Renal cortex interstitium (tissue), 11 donors: Measurements from ENCODE around the gene MIX23. TPM values are rescaled to one million over a fixed set of nuclear protein-coding genes. Genes with fewer than 3 reads are reported as not detected.

Source experiments
- DNase-seq, 11 donors: peaks; one replicate each; pipeline ENCODE4 v3.0.0-alpha.2; 2013; ENCODE audit warnings: low read depth in 9 of 11, low spot score in 4 of 11; ENCODE audit errors: extremely low read depth in 1 of 11
- polyA plus RNA-seq, 3 donors: library from polyadenylated mRNA; unstranded; fragments of 120-200 nt; gene quantifications; one replicate each; pipeline ENCODE4 v1.2.1, GENCODE V29; 2013; ENCODE audit not compliant: insufficient read length in 3 of 3

MIX23 gene
- polyA plus RNA-seq, 3 donors = 49.0 to 70.6 (median 54.0) TPM

DNA sequence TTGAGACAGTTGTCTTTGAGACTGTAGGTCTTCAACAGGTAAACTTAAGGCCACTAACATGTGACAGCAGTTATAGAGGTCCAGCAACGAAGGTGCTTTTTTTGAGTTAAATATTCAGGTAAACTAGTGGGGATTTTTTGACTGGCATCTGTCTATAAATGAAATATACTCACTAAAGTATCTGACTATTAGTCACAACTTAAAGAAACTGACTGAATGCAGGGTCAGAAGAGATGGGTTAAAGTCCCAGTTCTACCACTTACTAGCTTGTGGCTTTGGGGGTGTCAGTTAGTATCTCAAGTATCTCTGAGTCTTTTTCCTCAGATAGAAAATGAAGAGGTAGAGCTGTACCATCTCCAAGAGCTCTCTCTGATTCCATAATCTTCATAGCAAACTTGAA is 18.0 kb downstream of the MIX23 start:
- no peak for DNase-seq

DNA sequence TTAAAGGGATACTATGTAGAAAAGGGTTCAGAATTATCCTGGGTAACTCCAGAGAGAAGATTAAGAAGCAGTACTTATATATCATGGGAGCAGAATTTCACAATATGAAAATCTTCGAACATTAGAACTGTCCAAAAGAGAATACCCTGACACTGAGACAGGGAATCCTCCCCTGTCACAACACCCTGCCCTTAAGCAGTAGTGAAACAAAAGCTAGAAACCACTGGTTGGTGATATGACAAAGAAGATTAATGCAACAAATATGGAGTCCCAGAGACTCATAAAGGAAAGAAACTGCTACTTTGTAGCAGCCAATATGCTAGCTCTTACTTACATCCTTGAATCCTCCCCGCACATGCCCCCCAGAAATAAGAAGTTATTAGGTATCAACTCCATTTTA is 18.5 kb downstream of the MIX23 start:
- DNase-seq = no peak

DNA sequence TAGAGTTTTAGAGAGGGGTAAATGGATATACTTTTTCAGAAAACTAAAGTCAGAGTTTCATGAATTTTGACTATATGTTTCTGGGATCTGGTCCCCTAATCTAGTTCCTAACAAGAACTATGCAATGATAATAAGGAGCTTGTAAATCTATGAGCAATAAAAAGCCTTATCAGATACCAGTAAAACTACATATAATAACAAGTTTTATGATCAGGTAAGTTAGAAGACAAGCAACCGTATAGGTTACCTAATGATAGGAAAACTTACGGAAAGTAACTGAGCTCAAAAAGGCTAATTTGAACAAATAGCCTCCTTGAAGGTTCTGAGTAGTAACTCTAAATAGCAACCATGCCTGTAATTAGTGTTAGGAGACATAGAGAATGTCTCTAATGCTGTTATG is 21.0 kb downstream of the MIX23 start:
- no peak for DNase-seq

DNA sequence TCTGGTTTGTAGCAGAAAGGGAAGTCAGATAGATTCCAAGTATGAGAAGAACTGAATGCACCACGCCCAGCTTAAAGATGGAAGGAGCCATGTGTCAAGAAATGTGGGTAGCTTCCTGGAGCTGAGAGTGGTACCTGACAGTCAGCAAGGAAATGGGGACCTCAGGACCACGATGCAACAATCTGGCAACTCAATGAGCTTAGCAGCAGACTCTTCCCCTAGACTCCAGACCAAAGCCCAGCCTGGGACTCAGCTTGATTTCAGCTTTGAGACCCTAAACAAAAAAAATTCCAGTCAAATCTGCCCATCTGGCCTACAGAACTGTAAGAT is 24.4 kb downstream of the MIX23 start:
- no peak for DNase-seq

DNA sequence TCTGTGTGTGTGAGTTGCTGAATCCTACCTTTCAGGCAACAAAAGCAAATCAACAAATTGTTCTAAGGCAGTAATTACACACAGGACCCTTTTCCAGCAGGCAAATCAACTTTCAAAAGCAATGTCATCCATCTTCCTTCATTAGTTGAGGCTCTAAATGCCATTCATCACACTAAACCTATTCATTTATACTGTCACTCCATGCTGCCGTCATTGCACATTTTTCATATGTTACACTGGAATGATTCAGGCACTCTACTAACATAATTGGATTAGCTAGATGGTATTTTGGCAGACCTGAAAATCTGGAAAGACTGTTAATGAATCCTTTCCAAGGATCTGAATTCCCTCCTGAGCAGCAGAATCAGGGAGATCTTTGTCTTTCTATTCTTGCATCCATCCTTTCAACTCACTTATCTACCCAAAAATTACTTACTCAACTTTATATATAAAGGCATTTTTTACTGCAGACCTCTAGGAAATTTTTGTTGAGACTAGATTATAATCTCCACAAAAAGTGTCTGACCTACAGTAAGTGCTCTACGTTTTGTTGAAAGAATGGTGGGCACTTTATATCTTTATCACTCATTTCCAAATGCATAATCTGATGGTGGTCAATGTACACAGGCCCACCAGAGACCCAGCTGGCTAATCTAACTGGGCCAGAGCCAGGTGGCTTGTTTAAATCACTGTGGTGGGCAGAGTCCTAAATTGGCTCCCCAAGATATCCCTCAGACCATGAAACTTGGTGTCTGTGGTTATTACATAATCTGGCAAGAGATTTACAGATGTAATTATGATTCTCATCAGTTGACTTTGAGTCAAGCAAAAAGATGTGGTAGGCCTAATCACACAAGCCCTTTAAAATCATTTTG is 25.0 kb downstream of the MIX23 start:
- no peak for DNase-seq

DNA sequence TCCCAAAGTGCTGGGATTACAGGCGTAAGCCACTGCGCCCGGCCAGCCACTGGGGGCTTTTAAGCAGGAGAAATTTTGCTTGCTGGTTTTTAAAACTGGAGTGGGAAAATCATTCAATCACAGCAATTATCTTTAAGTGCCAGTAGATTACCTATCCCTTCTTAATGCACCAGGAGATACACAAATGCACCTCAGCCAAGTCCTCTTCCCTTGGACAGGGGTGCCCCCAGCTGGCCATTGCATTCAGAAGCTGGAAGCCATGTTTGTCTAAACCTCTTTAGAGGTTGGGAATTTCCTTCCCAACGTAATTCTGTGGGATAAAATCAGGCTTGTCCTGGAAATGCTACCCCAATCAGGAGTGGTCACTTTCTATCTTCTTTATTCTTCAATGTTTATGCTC is 26.6 kb downstream of the MIX23 start:
- DNase-seq = peak in 8 of 11 donors; percentile 2 to 31 (median 6)

DNA sequence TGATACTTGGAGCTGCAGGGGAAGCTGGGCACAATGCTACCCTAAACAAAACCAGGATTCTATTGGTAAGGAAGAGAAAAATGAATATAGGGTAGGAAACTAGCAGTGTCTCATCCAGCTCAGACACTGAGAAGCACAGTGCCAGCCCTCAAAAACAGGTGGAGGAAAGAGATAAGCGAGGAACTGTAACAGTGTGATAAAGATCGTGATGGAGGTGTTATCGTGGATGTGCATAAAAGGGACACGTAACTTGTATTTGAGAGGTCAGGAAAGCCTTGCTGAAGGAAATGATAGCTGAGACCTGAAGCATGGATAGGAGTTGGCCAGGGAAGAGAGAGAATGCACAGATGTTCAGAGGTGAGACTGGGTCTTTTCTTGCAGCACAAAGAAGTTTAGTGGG is 27.4 kb downstream of the MIX23 start:
- DNase-seq = no peak

DNA sequence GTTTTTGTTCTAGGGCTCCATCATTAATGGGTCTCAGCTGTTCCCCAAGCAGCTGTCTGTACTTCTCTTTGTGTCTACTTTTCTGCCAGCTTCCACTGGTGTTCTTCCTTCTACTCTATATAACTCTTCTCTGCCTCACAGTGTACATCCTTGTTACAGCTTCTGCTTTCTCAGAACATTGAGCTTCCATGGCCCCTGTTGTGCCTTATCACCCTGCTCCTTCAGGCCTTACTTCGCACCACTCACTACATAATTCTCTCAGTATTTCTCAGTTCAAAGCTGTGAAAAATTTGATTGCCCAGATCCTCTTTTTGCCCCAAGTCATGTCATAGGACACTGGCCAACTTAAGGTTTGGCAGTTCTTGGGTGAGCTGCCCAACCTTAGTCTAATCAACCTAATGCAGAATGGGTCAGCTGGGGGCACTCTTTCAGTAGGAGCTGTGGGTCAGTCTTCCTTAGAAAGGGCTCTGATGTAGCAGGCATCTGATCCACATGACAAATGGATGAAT is 29.1 kb downstream of the MIX23 start:
- DNase-seq = no peak

DNA sequence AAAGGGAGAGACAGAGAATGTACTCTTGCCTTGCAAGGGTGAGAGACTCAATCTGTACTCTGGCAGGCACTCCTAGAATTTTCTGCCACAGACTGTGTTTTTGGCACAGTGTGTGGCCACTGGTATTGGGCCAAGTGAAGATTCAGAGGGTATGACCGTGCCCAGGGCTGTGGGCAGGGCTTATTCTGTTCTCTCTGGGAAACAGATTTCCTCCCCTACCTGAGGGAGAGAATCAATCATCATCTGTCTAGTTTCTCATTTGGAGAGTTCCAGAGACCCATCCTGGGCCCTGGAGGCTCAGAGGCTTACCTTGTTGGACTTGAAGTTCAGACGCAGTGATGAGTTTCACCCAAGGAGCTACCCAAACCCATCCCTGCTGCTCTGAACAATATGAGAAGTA is 29.8 kb downstream of the MIX23 start:
- no peak for DNase-seq

DNA sequence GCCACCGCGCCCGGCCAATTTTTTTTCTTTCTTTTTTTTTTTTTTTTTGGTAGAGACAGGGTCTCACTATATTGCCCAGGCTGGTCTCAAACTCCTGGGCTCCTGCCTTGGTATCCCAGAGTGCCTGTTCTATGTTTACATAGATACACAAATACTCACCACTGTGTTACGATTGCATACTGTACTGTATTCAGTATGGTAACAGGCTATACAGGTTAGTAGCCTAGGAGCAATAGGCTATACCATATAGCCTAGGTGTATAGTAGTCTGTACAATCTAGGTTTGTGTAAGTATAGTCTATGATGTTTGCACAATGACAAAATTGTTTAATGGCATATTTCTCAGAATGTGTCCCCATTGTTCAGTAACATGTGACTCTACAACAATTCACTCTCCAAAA is 31.4 kb downstream of the MIX23 start:
- no peak for DNase-seq

DNA sequence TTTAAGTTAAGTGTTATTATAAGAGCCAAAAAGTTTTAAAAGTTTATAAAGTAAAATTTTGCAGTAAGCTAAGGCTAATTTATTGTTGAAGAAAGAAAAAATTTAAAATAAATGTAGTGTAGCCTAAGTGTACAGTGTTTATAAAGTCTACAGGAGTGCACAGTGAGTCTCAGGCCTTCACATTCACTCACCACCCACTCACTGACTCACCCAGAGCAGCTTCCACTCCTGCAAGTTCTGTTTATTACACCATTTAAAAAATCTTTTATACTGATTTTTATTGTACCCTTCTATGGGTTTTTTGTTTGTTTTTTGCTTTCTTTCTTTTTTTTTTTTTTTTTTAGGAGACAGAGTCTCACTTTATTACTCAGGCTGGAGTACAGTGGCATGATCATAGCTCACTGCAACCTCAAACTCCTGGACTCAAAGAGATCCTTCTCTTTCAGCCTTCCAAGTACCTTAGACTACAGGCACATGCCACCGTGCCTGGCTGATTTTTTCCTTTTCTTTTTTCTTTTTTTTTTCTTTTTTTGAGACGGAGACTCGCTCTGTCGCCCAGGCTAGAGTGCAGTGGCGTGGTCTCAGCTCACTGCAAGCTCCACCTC is 32.1 kb downstream of the MIX23 start:
- DNase-seq = no peak

DNA sequence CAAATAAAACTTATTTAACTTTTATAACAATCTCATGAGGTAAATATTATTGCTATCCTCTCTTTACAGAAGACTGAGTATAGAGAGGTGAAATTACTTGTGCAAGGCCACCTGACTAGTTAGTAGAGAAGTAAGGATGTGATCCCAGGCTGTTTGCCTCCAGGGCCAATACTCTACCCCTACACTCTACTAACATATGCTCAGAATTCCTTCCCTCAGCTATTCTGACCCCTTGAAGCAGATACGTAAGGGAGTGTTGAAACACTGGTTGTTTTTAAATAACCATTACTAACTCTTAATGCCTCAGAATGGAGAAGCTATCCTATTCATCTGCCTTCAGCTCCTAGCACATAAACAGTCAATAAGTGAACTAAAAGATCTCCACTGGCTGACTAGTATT is 33.9 kb downstream of the MIX23 start:
- DNase-seq = no peak

DNA sequence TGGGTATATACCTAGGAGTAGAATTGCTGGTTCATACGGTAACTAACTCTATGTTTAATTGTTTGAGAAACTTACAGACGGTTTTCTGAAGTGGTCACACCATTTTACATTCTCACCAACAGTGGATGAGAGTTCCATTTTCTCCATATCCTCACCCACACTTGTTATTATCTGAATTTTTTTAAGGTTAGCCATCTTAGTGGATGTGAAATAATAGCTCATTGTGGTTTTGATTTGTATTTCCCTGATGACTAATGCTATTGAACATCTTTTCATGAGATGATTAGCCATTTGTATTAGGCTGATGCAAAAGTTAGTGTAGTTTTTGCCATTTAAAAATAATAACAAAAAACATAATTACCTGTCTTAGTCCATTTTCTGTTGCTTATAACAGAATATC is 39.4 kb downstream of the MIX23 start:
- DNase-seq = no peak

DNA sequence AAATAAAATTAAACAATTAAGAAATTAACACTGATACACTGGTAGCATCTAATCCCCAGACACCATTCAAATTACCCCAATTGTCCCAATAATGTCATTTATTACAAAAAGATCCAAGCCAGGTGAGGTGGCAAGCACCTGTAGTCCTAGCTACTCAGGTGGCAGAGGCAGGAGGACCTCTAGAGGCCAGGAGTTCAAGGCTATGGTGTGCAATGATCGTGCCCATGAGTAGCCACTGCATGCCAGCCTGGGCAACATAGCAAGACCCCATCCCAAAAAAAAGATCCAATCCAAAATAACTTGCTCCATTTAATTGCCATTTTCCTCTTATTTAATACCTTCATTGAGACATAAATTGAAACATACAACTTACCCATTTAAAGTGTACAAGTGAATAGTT is 40.2 kb downstream of the MIX23 start:
- DNase-seq = no peak

DNA sequence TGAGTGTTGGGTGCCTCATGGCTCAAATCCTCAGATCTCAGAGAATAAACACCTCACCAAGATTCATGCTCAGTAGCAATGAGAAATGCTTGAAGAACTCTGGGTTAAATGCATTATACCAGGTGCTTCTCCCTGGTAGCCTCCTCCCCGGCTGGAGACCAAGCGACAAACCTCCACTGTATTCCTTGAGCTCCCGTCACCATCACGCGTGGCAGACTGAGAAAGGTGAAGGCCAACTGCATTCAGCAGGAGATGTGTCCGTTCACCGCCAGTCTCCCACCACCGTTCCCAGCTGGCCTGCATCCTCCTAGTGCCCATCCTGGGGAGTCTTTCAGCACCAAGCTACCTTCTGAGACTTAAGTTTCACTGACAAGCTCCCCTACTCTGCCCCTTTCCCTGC is 50.5 kb downstream of the MIX23 start:
- DNase-seq = no peak

DNA sequence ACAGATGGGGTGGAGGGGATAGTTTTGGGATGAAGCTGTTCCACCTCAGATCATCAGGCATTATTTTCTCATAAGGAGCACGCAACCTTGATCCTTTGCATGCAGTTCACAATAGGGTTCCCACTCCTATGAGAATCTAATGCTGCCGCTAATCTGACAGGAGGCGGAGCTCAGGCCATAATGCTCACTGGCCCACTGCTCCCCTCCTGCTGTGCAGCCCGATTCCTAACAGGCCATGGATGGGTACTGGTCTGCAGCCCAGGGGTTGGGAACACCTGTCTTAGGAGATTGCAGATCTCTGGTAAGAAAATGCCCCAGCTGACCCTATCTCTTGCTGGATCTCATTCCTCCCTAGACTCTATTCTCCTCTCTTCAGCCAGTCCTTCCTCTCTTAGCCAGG is 51.1 kb downstream of the MIX23 start:
- DNase-seq = no peak

DNA sequence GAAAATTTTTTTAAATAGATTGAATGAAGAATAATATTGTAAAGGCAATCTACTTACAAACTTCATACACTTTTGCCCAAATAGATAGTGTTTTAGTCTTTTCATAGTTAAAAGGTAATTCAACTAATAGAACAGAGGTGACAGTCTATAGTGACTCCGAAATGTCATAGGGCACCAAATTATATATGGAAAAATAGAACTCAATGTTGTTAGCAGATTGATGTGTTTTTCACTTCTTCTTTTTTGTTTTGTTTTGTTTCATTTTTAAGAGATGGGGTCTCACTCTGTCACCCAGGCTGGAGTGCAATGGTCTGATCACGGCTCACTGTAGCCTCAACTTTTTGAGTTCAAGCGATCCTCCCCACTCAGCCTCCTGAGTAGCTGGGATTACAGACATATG is 57.3 kb downstream of the MIX23 start:
- no peak for DNase-seq

DNA sequence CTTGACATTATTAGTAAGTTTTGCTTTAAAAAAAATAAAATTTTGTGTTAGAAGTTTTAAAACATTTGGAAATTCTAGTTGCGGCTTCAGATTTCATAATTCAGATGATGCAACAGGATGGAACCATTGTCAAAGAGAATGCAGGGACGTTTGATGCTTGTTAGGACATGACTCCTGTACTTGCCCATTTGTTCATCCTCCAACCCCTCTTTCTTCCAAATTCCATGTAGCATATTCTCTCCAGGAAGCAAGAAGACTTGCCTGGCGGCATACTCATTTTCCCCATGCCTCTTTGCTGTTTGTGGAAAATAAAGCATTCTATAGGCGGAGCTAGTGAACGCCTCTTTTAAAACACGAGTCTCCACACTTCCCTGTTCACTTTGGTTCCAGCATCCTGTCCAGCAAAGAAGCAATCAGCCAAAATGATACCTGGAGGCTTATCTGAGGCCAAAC is 58.1 kb downstream of the MIX23 start, which contains the start of gene CSTA:
Gene CSTA (plus strand): TSS at position 378 of the 453 bp plus-strand sequence. CDS start 45 bp downstream, at position 423.
- DNase-seq = no peak

DNA sequence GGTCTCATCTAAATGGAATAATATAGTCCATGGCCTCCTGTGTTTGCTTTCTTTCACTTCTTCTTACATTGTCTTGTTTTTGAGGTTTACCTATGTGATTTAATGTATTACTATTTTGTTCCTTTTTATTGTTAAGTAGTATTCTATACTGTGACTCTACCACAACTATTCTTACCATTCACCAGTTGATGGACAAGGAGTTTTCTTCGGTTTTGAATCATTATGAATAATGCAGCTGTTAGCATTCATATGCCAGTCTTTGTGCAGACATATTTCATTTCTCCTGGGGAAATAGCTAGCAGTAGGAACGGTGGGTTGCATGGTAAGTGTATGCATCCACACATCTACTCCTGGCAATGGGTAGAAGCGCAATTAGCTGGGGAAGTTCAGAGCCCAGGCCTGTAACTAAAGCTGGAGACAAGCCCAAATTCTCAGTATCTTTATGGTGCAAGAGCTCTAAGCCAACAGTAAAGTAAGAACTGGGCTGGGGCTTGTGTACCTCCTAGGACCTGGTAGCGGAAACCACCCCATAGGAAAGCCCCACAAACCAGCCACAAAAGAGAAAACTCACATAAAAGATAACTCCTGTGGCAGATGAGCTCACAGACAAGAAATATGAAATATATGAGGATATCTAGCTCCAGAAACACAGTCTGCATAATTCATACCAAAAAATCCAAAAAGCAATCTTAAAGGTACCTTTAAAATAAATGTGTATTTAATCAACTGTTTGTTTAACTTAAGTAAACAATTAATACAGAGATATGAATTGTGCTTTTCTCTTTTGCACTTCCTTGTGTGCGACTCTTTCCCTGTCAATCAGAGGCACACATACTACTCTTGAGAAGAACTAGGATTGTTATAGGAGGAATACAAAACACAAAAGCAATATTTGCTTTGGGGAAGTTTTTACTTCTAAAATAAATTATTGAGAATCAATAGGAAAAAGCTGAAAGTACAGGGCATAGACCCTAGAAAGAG is 60.6 kb downstream of the MIX23 start:
- DNase-seq = no peak
